ENCODE results near the gene CLEC1A.

CLEC1A gene

DNA sequence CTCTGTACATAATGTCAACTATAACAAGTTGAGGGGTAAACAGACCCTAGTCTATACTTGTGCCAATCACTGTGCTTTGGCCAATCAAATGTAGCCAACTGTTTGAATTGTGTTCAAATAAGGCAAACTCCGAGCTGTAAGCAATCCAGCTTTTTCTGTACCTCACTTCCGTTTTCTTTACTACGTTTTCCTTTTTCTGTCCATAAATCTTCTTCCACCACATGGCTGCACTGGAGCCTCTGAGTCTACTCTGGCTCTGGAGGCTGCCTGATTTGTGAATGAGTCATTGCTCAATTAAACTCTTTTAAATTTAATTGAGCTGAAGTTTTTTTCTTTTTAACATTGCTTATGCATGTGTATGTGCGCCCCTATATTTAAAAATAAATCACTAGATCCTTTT lies 29.7 kb downstream of the CLEC1A start:
- peaks cover 7% of the 10 kb centered on the region; the same call in 1 of the 2 replicates for H3K27me3 ChIP-seq (ENCODE audit: low read depth, low read length)
- no peaks in the 10 kb centered on the region for H4K20me1 ChIP-seq (ENCODE audit: insufficient read depth, low read length)
- no peak overlapping the region for H3K4me3 ChIP-seq (ENCODE audit: low read length)
- TF ChIP-seq, protein P1, sequence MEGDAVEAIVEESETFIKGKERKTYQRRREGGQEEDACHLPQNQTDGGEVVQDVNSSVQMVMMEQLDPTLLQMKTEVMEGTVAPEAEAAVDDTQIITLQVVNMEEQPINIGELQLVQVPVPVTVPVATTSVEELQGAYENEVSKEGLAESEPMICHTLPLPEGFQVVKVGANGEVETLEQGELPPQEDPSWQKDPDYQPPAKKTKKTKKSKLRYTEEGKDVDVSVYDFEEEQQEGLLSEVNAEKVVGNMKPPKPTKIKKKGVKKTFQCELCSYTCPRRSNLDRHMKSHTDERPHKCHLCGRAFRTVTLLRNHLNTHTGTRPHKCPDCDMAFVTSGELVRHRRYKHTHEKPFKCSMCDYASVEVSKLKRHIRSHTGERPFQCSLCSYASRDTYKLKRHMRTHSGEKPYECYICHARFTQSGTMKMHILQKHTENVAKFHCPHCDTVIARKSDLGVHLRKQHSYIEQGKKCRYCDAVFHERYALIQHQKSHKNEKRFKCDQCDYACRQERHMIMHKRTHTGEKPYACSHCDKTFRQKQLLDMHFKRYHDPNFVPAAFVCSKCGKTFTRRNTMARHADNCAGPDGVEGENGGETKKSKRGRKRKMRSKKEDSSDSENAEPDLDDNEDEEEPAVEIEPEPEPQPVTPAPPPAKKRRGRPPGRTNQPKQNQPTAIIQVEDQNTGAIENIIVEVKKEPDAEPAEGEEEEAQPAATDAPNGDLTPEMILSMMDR (IDR thresholded peaks at IDR 0.05; ENCODE audit: low read depth, low read length), result no peak
- no peak overlapping the region for H3K27ac ChIP-seq (ENCODE audit: low read length)
- H3K36me3 ChIP-seq (replicated peaks; ENCODE audit: low read depth, low read length), result no peaks in the 10 kb centered on the region
- H3K9me3 ChIP-seq (ENCODE audit: insufficient read depth, low read length), result no peaks in the 10 kb centered on the region
- H3K4me1 ChIP-seq (ENCODE audit: low read length), result peaks cover 26% of the 10 kb centered on the region
- no peak overlapping the region for H3K9ac ChIP-seq (ENCODE audit: low read length)
- H3K79me2 ChIP-seq (ENCODE audit: low read length), result no peaks in the 10 kb centered on the region
- no peak overlapping the region for H2AFZ ChIP-seq (ENCODE audit: low read depth, low read length)
- H3K4me2 ChIP-seq (ENCODE audit: low read length), result peak overlapping the region; percentile 24; the same call in 1 of the 2 replicates

DNA sequence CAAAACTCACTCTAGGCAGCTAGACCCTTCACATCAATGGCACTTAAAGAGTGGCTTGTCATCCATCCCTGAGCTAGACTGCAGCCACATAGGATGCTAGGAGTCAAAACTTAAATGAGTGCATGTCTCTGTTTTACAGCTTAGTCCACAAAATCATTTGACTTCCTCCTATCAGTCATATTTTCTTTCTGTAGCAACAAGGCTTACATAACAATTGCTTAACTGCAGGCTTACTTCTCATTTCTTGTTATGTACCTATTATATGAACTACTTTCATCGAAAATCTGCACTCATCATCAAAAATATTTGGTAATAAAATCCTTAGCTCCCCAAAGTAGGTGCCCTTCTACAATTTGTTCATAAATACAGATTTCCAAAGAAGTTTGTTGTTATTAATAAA lies 30.1 kb downstream of the CLEC1A start:
- H3K9ac ChIP-seq (ENCODE audit: low read length), result no peak overlapping the region
- H3K4me3 ChIP-seq (ENCODE audit: low read length), result no peak overlapping the region
- TF ChIP-seq EZH2phosphoT487 (IDR thresholded peaks at IDR 0.05; ENCODE audit: low read depth), result no peak
- TF ChIP-seq, protein P1 (IDR thresholded peaks at IDR 0.05; ENCODE audit: low read depth, low read length), result no peak
- H3K79me2 ChIP-seq (ENCODE audit: low read length), result no peaks in the 10 kb centered on the region
- H3K36me3 ChIP-seq (replicated peaks; ENCODE audit: low read depth, low read length), result no peaks in the 10 kb centered on the region
- H3K4me2 ChIP-seq (ENCODE audit: low read length), result peak overlapping the region; percentile 24; the same call in 1 of the 2 replicates
- no peaks in the 10 kb centered on the region for H4K20me1 ChIP-seq (ENCODE audit: insufficient read depth, low read length)
- H3K27ac ChIP-seq (ENCODE audit: low read length), result no peak overlapping the region
- peaks cover 7% of the 10 kb centered on the region; the same call in 1 of the 2 replicates for H3K27me3 ChIP-seq (ENCODE audit: low read depth, low read length)
- H3K4me1 ChIP-seq (ENCODE audit: low read length), result peaks cover 26% of the 10 kb centered on the region
- H3K9me3 ChIP-seq (ENCODE audit: insufficient read depth, low read length), result no peaks in the 10 kb centered on the region
- no peak overlapping the region for H2AFZ ChIP-seq (ENCODE audit: low read depth, low read length)

GRCh38 chr12:10067942-10068341 lies 30.8 kb downstream of the CLEC1A start:
- Histone ChIP-seq H3K4me1 (ENCODE audit: low read length) (peaks cover 26% of the 10 kb centered on the region), H2AFZ (ENCODE audit: low read depth, low read length) (no peak overlapping the region), H3K27me3 (ENCODE audit: low read depth, low read length) (peaks cover 7% of the 10 kb centered on the region; the same call in 1 of the 2 replicates), H3K79me2 (ENCODE audit: low read length) (no peaks in the 10 kb centered on the region), H3K9ac (ENCODE audit: low read length) (no peak overlapping the region), H4K20me1 (ENCODE audit: insufficient read depth, low read length) (no peaks in the 10 kb centered on the region), H3K9me3 (ENCODE audit: insufficient read depth, low read length) (no peaks in the 10 kb centered on the region), H3K4me3 (ENCODE audit: low read length) (no peak overlapping the region), H3K27ac (ENCODE audit: low read length) (no peak overlapping the region), H3K36me3 (replicated peaks; ENCODE audit: low read depth, low read length) (no peaks in the 10 kb centered on the region), H3K4me2 (ENCODE audit: low read length) (no peak overlapping the region)
- TF ChIP-seq, protein P1 (IDR thresholded peaks at IDR 0.05; ENCODE audit: low read depth, low read length), result no peak
- TF ChIP-seq EZH2phosphoT487 (IDR thresholded peaks at IDR 0.05; ENCODE audit: low read depth), result no peak

DNA sequence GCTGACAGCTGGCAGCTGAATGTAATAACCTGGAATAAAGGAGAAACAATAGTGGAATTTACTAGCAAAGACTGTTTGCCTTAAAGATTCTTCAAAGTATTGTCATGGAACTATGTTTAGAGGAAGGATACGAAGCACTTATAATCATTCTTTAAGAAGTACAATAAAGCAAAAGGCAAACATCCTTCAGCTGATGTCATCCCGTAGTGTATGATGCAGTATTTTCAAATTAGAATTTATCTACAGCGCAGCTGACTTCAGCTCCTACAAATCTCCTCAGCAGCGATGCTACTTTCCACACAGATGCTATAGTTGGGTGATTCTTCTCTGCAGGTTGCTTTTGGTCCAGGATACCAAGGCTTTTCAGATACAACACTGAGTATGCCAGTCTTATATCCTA lies 31.5 kb downstream of the CLEC1A start:
- TF ChIP-seq EZH2phosphoT487 (IDR thresholded peaks at IDR 0.05; ENCODE audit: low read depth), result no peak
- TF ChIP-seq, protein P1 (IDR thresholded peaks at IDR 0.05; ENCODE audit: low read depth, low read length), result no peak
- no peaks in the 10 kb centered on the region for H3K9me3 ChIP-seq (ENCODE audit: insufficient read depth, low read length)
- no peak overlapping the region for H3K4me3 ChIP-seq (ENCODE audit: low read length)
- H3K79me2 ChIP-seq (ENCODE audit: low read length), result no peaks in the 10 kb centered on the region
- H3K27ac ChIP-seq (ENCODE audit: low read length), result no peak overlapping the region
- no peak overlapping the region for H3K4me2 ChIP-seq (ENCODE audit: low read length)
- no peak overlapping the region for H2AFZ ChIP-seq (ENCODE audit: low read depth, low read length)
- H3K27me3 ChIP-seq (ENCODE audit: low read depth, low read length), result peaks cover 7% of the 10 kb centered on the region; the same call in 1 of the 2 replicates
- H3K9ac ChIP-seq (ENCODE audit: low read length), result no peak overlapping the region
- peaks cover 26% of the 10 kb centered on the region for H3K4me1 ChIP-seq (ENCODE audit: low read length)
- H3K36me3 ChIP-seq (replicated peaks; ENCODE audit: low read depth, low read length), result no peaks in the 10 kb centered on the region
- H4K20me1 ChIP-seq (ENCODE audit: insufficient read depth, low read length), result no peaks in the 10 kb centered on the region
